HepG2 (cell line): ENCODE results near the gene ADAMTS17. TPM values are rescaled to one million over a fixed set of nuclear protein-coding genes. Genes with fewer than 3 reads are reported as not detected.

Experiments
- ATAC-seq: fragments of 200-7000 bp; cut with Tn5 transposase; 3 replicates; pipeline ENCODE4 v1.9.1; 2020; ENCODE audit warnings: mild to moderate bottlenecking, moderate library complexity
- BruUV-seq: library from RNA; stranded (reverse); fragments of 400-500 nt; replicated peaks from 2 replicates; lab custom pipeline; 2021; lab: Mats Ljungman, UMichigan
- CTCF ChIA-PET: fragments of 300-600 bp; formaldehyde crosslinking; extraction: SDS; loops from one replicate; lab custom pipeline; 2021; ENCODE audit warnings: low total read pairs, inconsistent platforms, low intra/inter-chr PET ratio; lab: Yijun Ruan, JAX
- POLR2A ChIA-PET: fragments of 350-600 bp; sonication (Branson Sonifier 250); formaldehyde crosslinking; loops from one replicate; lab custom pipeline; 2020; ENCODE audit warnings: antibody characterized with exemption, inconsistent platforms; lab: Yijun Ruan, JAX
- DNase-seq: peaks from one replicate; pipeline ENCODE4 v3.0.0-alpha.2; 2015; ENCODE audit warnings: low spot score
- FAIRE-seq: peaks from 3 replicates; lab custom pipeline; 2011; peaks lifted over from hg19 to GRCh38; lab: Jason Lieb, UNC
- H2AFZ ChIP-seq: one replicate; pipeline ENCODE4 v1.6.1; 2011; ENCODE audit warnings: low read length, inconsistent platforms
- H3K27ac ChIP-seq: fragments of 300-600 bp; 3 replicates; pipeline ENCODE4 v1.8.0; 2011; ENCODE audit warnings: mixed run types, mild to moderate bottlenecking, mixed read lengths, low read length, inconsistent platforms; ENCODE audit not compliant: insufficient read depth; ENCODE audit errors: extremely low read length
- H3K27me3 ChIP-seq, 2 experiments: fragments of 200-600 bp in 1 of 2; 2 replicates in 1 of 2; 3 replicates in 1 of 2; pipeline versions ENCODE4 v1.6.0 to v1.8.0; 2011; ENCODE audit warnings: low read length in 2 of 2, mild to moderate bottlenecking in 2 of 2, moderate library complexity in 2 of 2, inconsistent platforms in 1 of 2; ENCODE audit not compliant: insufficient read depth in 2 of 2, control insufficient read depth in 1 of 2
- H3K36me3 ChIP-seq, 2 experiments: fragments of 200-600 bp in 1 of 2; replicated peaks in 1 of 2; 2 replicates in 1 of 2; 3 replicates in 1 of 2; pipeline versions ENCODE4 v1.5.1 to v1.8.0; 2011; ENCODE audit warnings: low read length in 2 of 2, inconsistent platforms in 1 of 2; ENCODE audit not compliant: insufficient read depth in 2 of 2, control insufficient read depth in 1 of 2
- H3K4me1 ChIP-seq: 2 replicates; pipeline ENCODE4 v1.5.1; 2012; ENCODE audit warnings: low read length, inconsistent platforms; ENCODE audit not compliant: insufficient read depth
- H3K4me2 ChIP-seq: 2 replicates; pipeline ENCODE4 v1.6.0; 2011; ENCODE audit warnings: low read depth, low read length, inconsistent platforms
- H3K4me3 ChIP-seq, 3 experiments: fragments of 200-600 bp in 1 of 3; sonication (generic), shearing (Covaris generic) in 1 of 3; replicated peaks in 1 of 3; 2 replicates each; pipeline ENCODE4 v1.5.1; 2011 to 2016; ENCODE audit warnings: low read length in 3 of 3, inconsistent platforms in 2 of 3, low read depth in 2 of 3, mild to moderate bottlenecking in 2 of 3, control low read depth in 1 of 3, mixed read lengths in 1 of 3; ENCODE audit not compliant: insufficient read depth in 1 of 3
- H3K79me2 ChIP-seq: one replicate; pipeline ENCODE4 v1.6.1; 2011; ENCODE audit warnings: low read length, inconsistent platforms; ENCODE audit not compliant: insufficient read depth
- H3K9ac ChIP-seq: 2 replicates; pipeline ENCODE4 v1.6.0; 2011; ENCODE audit warnings: mild to moderate bottlenecking, low read depth, low read length, inconsistent platforms; ENCODE audit not compliant: insufficient read depth
- H3K9me3 ChIP-seq: 2 replicates; pipeline ENCODE4 v1.5.1; 2012; ENCODE audit warnings: mild to moderate bottlenecking, low read length
- H4K20me1 ChIP-seq: 2 replicates; pipeline ENCODE4 v1.6.0; 2011; ENCODE audit warnings: inconsistent platforms, mild to moderate bottlenecking, low read length, moderate library complexity; ENCODE audit not compliant: insufficient read depth
- ARNTL ChIP-seq: sonication (generic); formaldehyde crosslinking; IDR thresholded peaks from 2 replicates; pipeline ENCODE4 v1.4.0; 2020; ENCODE audit warnings: mild to moderate bottlenecking, missing genetic modification reagents
- CC2D1A ChIP-seq: sonication (generic); formaldehyde crosslinking; IDR thresholded peaks from 2 replicates; pipeline ENCODE4 v1.8.1; 2023; ENCODE audit warnings: mild to moderate bottlenecking, missing genetic modification reagents
- PCBP2 ChIP-seq: fragments of 200-400 bp; formaldehyde crosslinking; optimal IDR thresholded peaks from 2 replicates; pipeline ENCODE3; 2018; ENCODE audit warnings: low read length, low read depth; ENCODE audit not compliant: poor library complexity, severe bottlenecking
- REST ChIP-seq, 2 experiments: IDR thresholded peaks; 2 replicates each; pipeline ENCODE4 v1.6.1; 2011 to 2012; ENCODE audit warnings: low read length in 2 of 2, borderline replicate concordance in 1 of 2, low read depth in 1 of 2, mild to moderate bottlenecking in 1 of 2, moderate library complexity in 1 of 2
- ZBTB46 ChIP-seq: sonication (generic); formaldehyde crosslinking; IDR thresholded peaks from 2 replicates; pipeline ENCODE4 v1.4.0; 2020; ENCODE audit warnings: mild to moderate bottlenecking, missing genetic modification reagents, borderline replicate concordance
- ZNF10 ChIP-seq: sonication (generic); formaldehyde crosslinking; IDR thresholded peaks from 2 replicates; pipeline ENCODE4 v1.4.0; 2020; ENCODE audit warnings: mild to moderate bottlenecking, low read depth, missing genetic modification reagents, borderline replicate concordance
- ZNF17 ChIP-seq: sonication (generic); formaldehyde crosslinking; IDR thresholded peaks from 2 replicates; pipeline ENCODE4 v1.5.0; 2020; ENCODE audit warnings: mild to moderate bottlenecking, missing genetic modification reagents
- ZNF629 ChIP-seq: sonication (generic); formaldehyde crosslinking; conservative IDR thresholded peaks from 2 replicates; pipeline ENCODE4 v1.5.0; 2020; ENCODE audit warnings: missing genetic modification reagents
- ZNF710 ChIP-seq: sonication (generic); formaldehyde crosslinking; IDR thresholded peaks from 2 replicates; pipeline ENCODE4 v1.5.0; 2020; ENCODE audit warnings: mild to moderate bottlenecking, missing genetic modification reagents, borderline replicate concordance
- WGBS: methylation state at CpG from one replicate; pipeline ENCODE4 v1.1.6; 2017; ENCODE audit warnings: low lambda C conversion rate; 5-methylcytosine and 5-hydroxymethylcytosine counted together
- in situ Hi-C: cut with HindIII; loops from 2 replicates; pipeline ENCODE4 v1.10.0; 2017; ENCODE audit warnings: low pct_unique_long_range_greater_than_20kb; ENCODE audit not compliant: extremely low pct_ligation_motif_present
- intact Hi-C: fragments of 100-400 bp; cut with micrococcal nuclease; formaldehyde crosslinking; loops from one replicate; pipeline ENCODE4 v1.10.0; 2022; ENCODE audit not compliant: unreplicated experiment
- polyA plus RNA-seq, 8 experiments: library from polyadenylated mRNA; depleted of rRNA in 3 of 8; stranded (reverse) in 7 of 8; unstranded in 1 of 8; fragments of >200 nt; fragmentation: Illumina TruSeq in 4 of 8; extraction: Trizol in 4 of 8; gene quantifications; 2 replicates each; pipeline versions ENCODE4 v1.2.1 to v1.2.3, GENCODE V29; 2011 to 2016; ENCODE audit warnings: low read depth in 4 of 8, missing spikeins in 1 of 8, mixed read lengths in 1 of 8; ENCODE audit not compliant: insufficient read depth in 1 of 8
- total RNA-seq, 5 experiments: library from RNA; depleted of rRNA; stranded (reverse); fragments of >200 nt; fragmentation: Illumina TruSeq; extraction: Trizol; gene quantifications; 2 replicates each; pipeline ENCODE4 v1.2.3, GENCODE V29; 2016; ENCODE audit warnings: low read depth in 1 of 5

ADAMTS17 gene
- total and polyA plus RNA-seq, 2 of the 13 experiments (the other 11 are each of a cell fraction or from before 2014, with no cell fraction given), result 0.02 to 0.04 TPM

GRCh38 chr15:100105101-100105500 is 236.7 kb downstream of the ADAMTS17 start (continued):
- TF ChIP-seq ZNF710 (CRISPR knock-in tag) (no peak), ARNTL (CRISPR knock-in tag) (no peak), ZBTB46 (no peak)

- no peaks in the 10 kb centered on the region; a peak in 2 of 5 replicates for H3K27me3 ChIP-seq
- H3K4me2 ChIP-seq, result no peak overlapping the region
- no peak overlapping the region for H3K27ac ChIP-seq
- H3K9me3 ChIP-seq, result no peaks in the 10 kb centered on the region
- H2AFZ ChIP-seq, result no peak overlapping the region
- no TSS peak for BruUV-seq
- no peak for FAIRE-seq
- intact Hi-C loops, result loop anchor here (5.0 kb wide), 1 partner anchor 212 kb away; no protein-coding TSS in a partner anchor
- no peaks in the 10 kb centered on the region for H4K20me1 ChIP-seq
- 53% methylated on average over 3 of the region's 3 CpGs for WGBS
- in situ Hi-C loops, result no loop called here
- H3K9ac ChIP-seq, result no peak overlapping the region
- DNase-seq, result no peak
- H3K79me2 ChIP-seq, result no peaks in the 10 kb centered on the region
- no peak for ATAC-seq
- CTCF ChIA-PET, result no interaction called here
- POLR2A ChIA-PET, result no interaction called here
- H3K36me3 ChIP-seq, result no peaks in the 10 kb centered on the region
- H3K4me3 ChIP-seq, result no peak overlapping the region
- H3K4me1 ChIP-seq, result no peaks in the 10 kb centered on the region
- TF ChIP-seq ZNF629 (no peak), CC2D1A (CRISPR knock-in tag) (no peak), REST (IDR thresholded peaks at IDR 0.05; ENCODE audit: borderline replicate concordance in 1 of 2, low read depth in 1 of 2, low read length in 2 of 2) (no peak), ZNF10 (CRISPR knock-in tag) (no peak), PCBP2 (no peak), ZNF17 (CRISPR knock-in tag) (no peak)
These were observed 237.5 kb downstream of the ADAMTS17 start for GRCh38 chr15:100104245-100104644.
